ENCODE measurements around the gene ODF2. TPM values are rescaled to one million over a fixed set of nuclear protein-coding genes. Genes with fewer than 3 reads are reported as not detected.

The ODF2 gene
- total and polyA plus RNA-seq, 10 of the 15 experiments (the other 5 are each of a cell fraction or from before 2014, with no cell fraction given): 8.7 to 65.1 (median 38.5) TPM

DNA sequence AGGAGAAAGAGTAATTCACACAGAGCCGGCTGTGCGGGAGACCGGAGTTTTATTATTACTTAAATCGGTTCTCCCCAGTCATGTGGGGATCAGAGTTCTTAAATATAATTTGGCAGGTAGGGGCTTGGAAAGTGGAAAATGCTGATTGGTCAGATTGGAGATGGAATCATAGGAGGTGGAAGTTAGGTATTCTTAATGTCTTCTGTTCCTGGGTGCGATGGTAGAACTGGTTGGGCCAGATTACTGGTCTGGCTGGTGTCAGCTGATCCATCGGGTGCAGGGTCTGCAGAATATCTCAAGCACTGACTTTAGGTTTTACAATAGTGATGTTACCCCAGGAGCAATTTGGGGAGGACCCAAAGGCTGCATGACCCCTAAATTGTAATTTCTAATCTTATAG is 39.8 kb upstream of the ODF2 start:
- TF ChIP-seq, protein P1, sequence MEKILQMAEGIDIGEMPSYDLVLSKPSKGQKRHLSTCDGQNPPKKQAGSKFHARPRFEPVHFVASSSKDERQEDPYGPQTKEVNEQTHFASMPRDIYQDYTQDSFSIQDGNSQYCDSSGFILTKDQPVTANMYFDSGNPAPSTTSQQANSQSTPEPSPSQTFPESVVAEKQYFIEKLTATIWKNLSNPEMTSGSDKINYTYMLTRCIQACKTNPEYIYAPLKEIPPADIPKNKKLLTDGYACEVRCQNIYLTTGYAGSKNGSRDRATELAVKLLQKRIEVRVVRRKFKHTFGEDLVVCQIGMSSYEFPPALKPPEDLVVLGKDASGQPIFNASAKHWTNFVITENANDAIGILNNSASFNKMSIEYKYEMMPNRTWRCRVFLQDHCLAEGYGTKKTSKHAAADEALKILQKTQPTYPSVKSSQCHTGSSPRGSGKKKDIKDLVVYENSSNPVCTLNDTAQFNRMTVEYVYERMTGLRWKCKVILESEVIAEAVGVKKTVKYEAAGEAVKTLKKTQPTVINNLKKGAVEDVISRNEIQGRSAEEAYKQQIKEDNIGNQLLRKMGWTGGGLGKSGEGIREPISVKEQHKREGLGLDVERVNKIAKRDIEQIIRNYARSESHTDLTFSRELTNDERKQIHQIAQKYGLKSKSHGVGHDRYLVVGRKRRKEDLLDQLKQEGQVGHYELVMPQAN (conservative IDR thresholded peaks at IDR 0.05): no peak
- TF ChIP-seq MTA3 (IDR thresholded peaks at IDR 0.05; ENCODE audit: borderline replicate concordance, low read length): no peak
- TF ChIP-seq EGR1 (IDR thresholded peaks at IDR 0.05; ENCODE audit: borderline replicate concordance in 1 of 2, low read depth in 2 of 2, low read length in 2 of 2): no peak
- no peak for TF ChIP-seq IKZF2 (IDR thresholded peaks at IDR 0.05)
- no peak for TF ChIP-seq NFIC (IDR thresholded peaks at IDR 0.05; ENCODE audit: low read depth, low read length)
- no peak for TF ChIP-seq SUPT20H (IDR thresholded peaks at IDR 0.05; ENCODE audit: borderline replicate concordance, control insufficient read depth, low read depth, low read length)
- TF ChIP-seq RCOR1 (conservative IDR thresholded peaks at IDR 0.05; ENCODE audit: low read depth, low read length): no peak
- TF ChIP-seq EP300 (IDR thresholded peaks at IDR 0.05; ENCODE audit: borderline replicate concordance in 1 of 2, control insufficient read depth in 1 of 2, low read depth in 2 of 2, low read length in 2 of 2): no peak
- TF ChIP-seq, protein P2, sequence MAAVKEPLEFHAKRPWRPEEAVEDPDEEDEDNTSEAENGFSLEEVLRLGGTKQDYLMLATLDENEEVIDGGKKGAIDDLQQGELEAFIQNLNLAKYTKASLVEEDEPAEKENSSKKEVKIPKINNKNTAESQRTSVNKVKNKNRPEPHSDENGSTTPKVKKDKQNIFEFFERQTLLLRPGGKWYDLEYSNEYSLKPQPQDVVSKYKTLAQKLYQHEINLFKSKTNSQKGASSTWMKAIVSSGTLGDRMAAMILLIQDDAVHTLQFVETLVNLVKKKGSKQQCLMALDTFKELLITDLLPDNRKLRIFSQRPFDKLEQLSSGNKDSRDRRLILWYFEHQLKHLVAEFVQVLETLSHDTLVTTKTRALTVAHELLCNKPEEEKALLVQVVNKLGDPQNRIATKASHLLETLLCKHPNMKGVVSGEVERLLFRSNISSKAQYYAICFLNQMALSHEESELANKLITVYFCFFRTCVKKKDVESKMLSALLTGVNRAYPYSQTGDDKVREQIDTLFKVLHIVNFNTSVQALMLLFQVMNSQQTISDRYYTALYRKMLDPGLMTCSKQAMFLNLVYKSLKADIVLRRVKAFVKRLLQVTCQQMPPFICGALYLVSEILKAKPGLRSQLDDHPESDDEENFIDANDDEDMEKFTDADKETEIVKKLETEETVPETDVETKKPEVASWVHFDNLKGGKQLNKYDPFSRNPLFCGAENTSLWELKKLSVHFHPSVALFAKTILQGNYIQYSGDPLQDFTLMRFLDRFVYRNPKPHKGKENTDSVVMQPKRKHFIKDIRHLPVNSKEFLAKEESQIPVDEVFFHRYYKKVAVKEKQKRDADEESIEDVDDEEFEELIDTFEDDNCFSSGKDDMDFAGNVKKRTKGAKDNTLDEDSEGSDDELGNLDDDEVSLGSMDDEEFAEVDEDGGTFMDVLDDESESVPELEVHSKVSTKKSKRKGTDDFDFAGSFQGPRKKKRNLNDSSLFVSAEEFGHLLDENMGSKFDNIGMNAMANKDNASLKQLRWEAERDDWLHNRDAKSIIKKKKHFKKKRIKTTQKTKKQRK (IDR thresholded peaks at IDR 0.05; ENCODE audit: low read depth, low read length): no peak
- TF ChIP-seq MYB (IDR thresholded peaks at IDR 0.05; ENCODE audit: borderline replicate concordance, low read depth, low read length): no peak
- TF ChIP-seq, protein P3, sequence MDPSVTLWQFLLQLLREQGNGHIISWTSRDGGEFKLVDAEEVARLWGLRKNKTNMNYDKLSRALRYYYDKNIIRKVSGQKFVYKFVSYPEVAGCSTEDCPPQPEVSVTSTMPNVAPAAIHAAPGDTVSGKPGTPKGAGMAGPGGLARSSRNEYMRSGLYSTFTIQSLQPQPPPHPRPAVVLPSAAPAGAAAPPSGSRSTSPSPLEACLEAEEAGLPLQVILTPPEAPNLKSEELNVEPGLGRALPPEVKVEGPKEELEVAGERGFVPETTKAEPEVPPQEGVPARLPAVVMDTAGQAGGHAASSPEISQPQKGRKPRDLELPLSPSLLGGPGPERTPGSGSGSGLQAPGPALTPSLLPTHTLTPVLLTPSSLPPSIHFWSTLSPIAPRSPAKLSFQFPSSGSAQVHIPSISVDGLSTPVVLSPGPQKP (IDR thresholded peaks at IDR 0.05; ENCODE audit: low read depth, low read length): no peak
- TF ChIP-seq HDGF (IDR thresholded peaks at IDR 0.05): no peak
- TF ChIP-seq MEF2B (IDR thresholded peaks at IDR 0.05; ENCODE audit: partially characterized antibody, poor library complexity, severe bottlenecking): no peak
- no peak for TF ChIP-seq CBX3 (IDR thresholded peaks at IDR 0.05; ENCODE audit: borderline replicate concordance, low read depth)
- TF ChIP-seq PML (IDR thresholded peaks at IDR 0.05; ENCODE audit: low read length): no peak
- no peak for TF ChIP-seq SREBF1 (IDR thresholded peaks at IDR 0.05; ENCODE audit: low read length)
- no peak for TF ChIP-seq FOXM1 (IDR thresholded peaks at IDR 0.05; ENCODE audit: low read depth, low read length)
- in situ Hi-C loops (cut with MboI) (no loop called here), intact Hi-C loops (cut with micrococcal nuclease; ENCODE audit: unreplicated experiment) (no loop called here)
- no peaks in the 10 kb centered on the region for H3K79me2 ChIP-seq (ENCODE audit: control insufficient read depth, insufficient read depth, low read length)
- ATAC-seq (no peak), FAIRE-seq (no peak), DNase-seq (ENCODE audit: low read depth, low spot score) (no peak)
- H3K27ac ChIP-seq (ENCODE audit: control insufficient read depth, insufficient read depth): no peak overlapping the region
- no peaks in the 10 kb centered on the region for H3K9me3 ChIP-seq (replicated peaks; ENCODE audit: control insufficient read depth, insufficient read depth, low read length)
- ChIA-PET CTCF (no interaction called here), RAD21 (ENCODE audit: unreplicated experiment) (no interaction called here), POLR2A (no interaction called here), SMC1A (ENCODE audit: uncharacterized antibody, unreplicated experiment) (no interaction called here)
- H3K36me3 ChIP-seq (ENCODE audit: control insufficient read depth in 2 of 2, insufficient read depth in 2 of 2, low read length in 1 of 2): no peaks in the 10 kb centered on the region
- H3K4me1 ChIP-seq (ENCODE audit: control insufficient read depth, insufficient read depth, low read length): peaks cover 2% of the 10 kb centered on the region
- 76% methylated on average over 6 of the region's 6 CpGs for WGBS (ENCODE audit: insufficient coverage, insufficient replicate concordance, low lambda C conversion rate, missing lambda C conversion rate)
- BruUV-seq (replicated peaks): no TSS peak
- H3K4me2 ChIP-seq (ENCODE audit: control insufficient read depth, insufficient read depth): no peak overlapping the region
- peaks cover 7 to 8% of the 10 kb centered on the region in 2 experiments for H3K27me3 ChIP-seq (replicated peaks in 1 of 2; ENCODE audit: control insufficient read depth in 2 of 2, insufficient read depth in 2 of 2, low read length in 1 of 2)
- H3K9ac ChIP-seq (ENCODE audit: control insufficient read depth, insufficient read depth, low read length): no peak overlapping the region
- H4K20me1 ChIP-seq (ENCODE audit: control insufficient read depth, insufficient read depth): no peaks in the 10 kb centered on the region; the same call in 1 of the 2 replicates
- H3K4me3 ChIP-seq: no peak overlapping the region
- H2AFZ ChIP-seq (ENCODE audit: control insufficient read depth, low read depth, low read length): no peak overlapping the region
